Endothelial cell (in vitro differentiated cells): ENCODE measurements around the gene PPP1R26. TPM values are rescaled to one million over a fixed set of nuclear protein-coding genes. Genes with fewer than 3 reads are reported as not detected.
"Not testable (repeated sequence)": the region's sequence is repeated elsewhere in the genome, so short reads cannot be mapped to it uniquely, and the experiment has no call there.

ENCODE experiments used
- DNase-seq: peaks from one replicate; pipeline ENCODE4 v3.0.0; 2021; ENCODE audit warnings: low spot score
- H3K27ac Mint-ChIP-seq: one replicate; pipeline ENCODE4 v1.8.0; 2021; ENCODE audit warnings: mixed read lengths, inconsistent platforms; ENCODE audit not compliant: unreplicated experiment
- H3K27me3 Mint-ChIP-seq: one replicate; pipeline ENCODE4 v1.8.0; 2021; ENCODE audit warnings: mild to moderate bottlenecking, moderate library complexity, mixed read lengths, inconsistent platforms; ENCODE audit not compliant: unreplicated experiment
- H3K36me3 Mint-ChIP-seq: one replicate; pipeline ENCODE4 v1.8.0; 2021; ENCODE audit warnings: mild to moderate bottlenecking, low read depth, mixed read lengths, inconsistent platforms; ENCODE audit not compliant: unreplicated experiment
- H3K4me1 Mint-ChIP-seq: one replicate; pipeline ENCODE4 v1.8.0; 2021; ENCODE audit warnings: mild to moderate bottlenecking, mixed read lengths, inconsistent platforms; ENCODE audit not compliant: unreplicated experiment
- H3K4me3 Mint-ChIP-seq: one replicate; pipeline ENCODE4 v1.8.0; 2021; ENCODE audit warnings: mild to moderate bottlenecking, mixed read lengths, inconsistent platforms; ENCODE audit not compliant: unreplicated experiment
- H3K9me3 Mint-ChIP-seq: one replicate; pipeline ENCODE4 v1.8.0; 2021; ENCODE audit warnings: mixed read lengths, inconsistent platforms; ENCODE audit not compliant: unreplicated experiment
- long read RNA-seq: library from polyadenylated mRNA; unstranded; transcript quantifications from one replicate; pipeline ENCODE4 v2.0.0, GENCODE V29; 2020; ENCODE audit not compliant: unreplicated experiment
- total RNA-seq: library from RNA; stranded (reverse); fragmentation: NEBNext Ultra II Directional; extraction: Animal tissue kit (Norgen Biotek cat#: 25700); gene quantifications from one replicate; pipeline ENCODE4 v1.2.1, GENCODE V29; 2021; ENCODE audit not compliant: unreplicated experiment
- TF ChIP-seq, protein P1 (sequence below): fragments of 200-600 bp; sonication (generic); IDR thresholded peaks from one replicate; pipeline ENCODE4 v1.5.0; 2021; ENCODE audit warnings: antibody characterized with exemption; ENCODE audit not compliant: unreplicated experiment

PPP1R26 gene
- total RNA-seq = 21.5 TPM
- long read RNA-seq, full-length matches to known transcripts = 3 of 3 reads
- long read RNA-seq, partial matches to known transcripts = 0 of 3 reads
- long read RNA-seq, other reads (novel, unspliced or antisense) = 0 of 3 reads

DNA sequence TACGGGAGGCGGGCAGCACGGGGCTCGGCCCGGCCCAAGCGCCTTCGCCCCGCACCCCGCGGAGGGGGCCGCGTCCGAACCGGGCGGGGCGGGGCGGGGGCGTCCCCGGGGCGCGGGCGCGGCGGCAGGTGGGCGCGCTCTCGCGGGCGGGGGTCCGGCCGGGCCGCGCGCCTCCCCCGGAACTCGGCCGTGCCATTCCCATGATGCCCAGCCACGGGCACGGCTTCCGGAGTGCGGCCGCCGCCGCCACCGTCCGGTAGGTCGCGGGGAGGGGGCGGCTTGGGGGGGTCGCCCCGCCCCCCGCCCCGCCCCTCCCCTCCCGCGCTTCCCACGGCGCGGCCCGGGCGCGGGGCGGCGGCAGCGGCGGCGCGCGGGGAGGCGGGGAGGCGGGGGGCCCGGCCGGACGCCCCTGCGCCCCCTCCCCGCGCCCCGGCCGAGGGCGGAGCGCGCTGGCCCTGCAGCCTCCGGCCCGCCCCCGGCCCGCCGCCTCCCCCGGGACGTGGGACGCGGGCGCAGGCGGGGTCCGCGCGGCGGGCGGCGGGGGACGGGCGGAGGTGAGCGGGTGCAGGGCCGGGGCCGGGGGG, at the start of gene PPP1R26:
TSS of gene PPP1R26 (plus strand) at position 314 of the 584 bp plus-strand sequence. CDS start 4,729 bp downstream, outside the sequence.
- Mint-ChIP-seq H3K27me3 (peaks cover 8% of the 10 kb centered on the region), H3K36me3 (peaks cover 3% of the 10 kb centered on the region), H3K9me3 (no peaks in the 10 kb centered on the region), H3K4me1 (no peaks in the 10 kb centered on the region), H3K27ac (no peak within 1 kb of the TSS), H3K4me3 (peak within 1 kb of the TSS; percentile 90)
- TF ChIP-seq, protein P1, sequence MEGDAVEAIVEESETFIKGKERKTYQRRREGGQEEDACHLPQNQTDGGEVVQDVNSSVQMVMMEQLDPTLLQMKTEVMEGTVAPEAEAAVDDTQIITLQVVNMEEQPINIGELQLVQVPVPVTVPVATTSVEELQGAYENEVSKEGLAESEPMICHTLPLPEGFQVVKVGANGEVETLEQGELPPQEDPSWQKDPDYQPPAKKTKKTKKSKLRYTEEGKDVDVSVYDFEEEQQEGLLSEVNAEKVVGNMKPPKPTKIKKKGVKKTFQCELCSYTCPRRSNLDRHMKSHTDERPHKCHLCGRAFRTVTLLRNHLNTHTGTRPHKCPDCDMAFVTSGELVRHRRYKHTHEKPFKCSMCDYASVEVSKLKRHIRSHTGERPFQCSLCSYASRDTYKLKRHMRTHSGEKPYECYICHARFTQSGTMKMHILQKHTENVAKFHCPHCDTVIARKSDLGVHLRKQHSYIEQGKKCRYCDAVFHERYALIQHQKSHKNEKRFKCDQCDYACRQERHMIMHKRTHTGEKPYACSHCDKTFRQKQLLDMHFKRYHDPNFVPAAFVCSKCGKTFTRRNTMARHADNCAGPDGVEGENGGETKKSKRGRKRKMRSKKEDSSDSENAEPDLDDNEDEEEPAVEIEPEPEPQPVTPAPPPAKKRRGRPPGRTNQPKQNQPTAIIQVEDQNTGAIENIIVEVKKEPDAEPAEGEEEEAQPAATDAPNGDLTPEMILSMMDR = no peak
- DNase-seq = no peak

DNA sequence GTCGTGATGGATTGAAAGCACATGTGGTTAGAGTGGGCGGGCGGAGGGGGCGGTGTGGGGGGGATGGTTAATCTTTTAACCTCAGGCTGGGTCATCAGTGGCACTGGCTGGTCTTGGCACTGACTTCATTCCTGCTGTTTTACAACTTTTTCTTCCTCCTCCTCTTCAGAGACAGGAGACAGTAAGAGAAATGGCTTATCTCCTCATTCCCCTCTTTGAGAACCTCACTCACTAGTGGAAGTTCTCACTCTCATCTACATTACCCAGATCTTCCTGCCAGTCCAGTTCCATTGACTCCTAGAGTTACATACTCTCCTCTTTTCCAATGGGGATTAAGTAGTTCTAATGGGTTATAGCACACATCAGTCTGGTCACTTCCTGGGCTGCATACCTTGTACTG, 42.3 kb upstream of the PPP1R26 start:
- Mint-ChIP-seq H3K4me1 (peaks cover 5% of the 10 kb centered on the region), H3K9me3 (no peaks in the 10 kb centered on the region), H3K27me3 (peaks cover 2% of the 10 kb centered on the region), H3K4me3 (no peak overlapping the region), H3K36me3 (no peaks in the 10 kb centered on the region), H3K27ac (no peak overlapping the region)
- DNase-seq = no peak
- TF ChIP-seq, protein P1 = no peak

- not testable (repeated sequence) for H3K4me1 Mint-ChIP-seq, H3K4me3 Mint-ChIP-seq, H3K36me3 Mint-ChIP-seq, DNase-seq, H3K9me3 Mint-ChIP-seq, H3K27me3 Mint-ChIP-seq, H3K27ac Mint-ChIP-seq
Measured at GRCh38 chr9:135437696-135438095, 41.9 kb upstream of the PPP1R26 start.

DNA sequence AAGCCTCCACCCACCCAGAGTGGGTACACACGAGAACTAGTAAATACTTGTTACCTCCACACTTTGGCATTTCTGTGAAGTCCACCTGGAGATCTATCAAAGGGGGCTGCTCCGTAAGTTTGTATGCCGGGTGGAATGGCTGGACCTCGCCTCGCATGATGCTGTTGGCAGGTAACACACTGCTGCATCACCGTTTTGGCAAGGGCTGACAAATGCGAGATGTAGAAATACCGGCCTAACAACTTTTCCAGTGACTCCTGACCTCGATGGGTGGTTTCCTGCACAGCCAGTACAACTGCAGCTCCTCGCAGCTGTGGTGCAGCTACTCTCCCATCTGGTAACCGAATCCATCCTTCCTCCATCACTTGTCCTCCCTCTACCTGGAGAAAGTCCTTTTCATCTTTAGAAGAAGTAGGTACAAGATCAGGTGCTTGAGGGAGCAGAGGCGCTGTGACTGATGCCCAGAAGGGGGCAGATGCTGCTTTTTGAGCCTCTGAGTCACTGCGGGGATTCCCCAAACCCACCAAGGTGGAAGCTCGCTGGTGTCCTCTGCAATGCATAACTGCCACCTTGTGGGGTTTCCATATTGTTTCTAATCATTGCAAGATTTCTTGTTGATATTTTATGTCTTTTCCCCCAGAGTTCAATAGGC, 40.9 kb upstream of the PPP1R26 start:
- H3K27ac Mint-ChIP-seq, H3K27me3 Mint-ChIP-seq, H3K4me3 Mint-ChIP-seq, DNase-seq, H3K4me1 Mint-ChIP-seq, H3K36me3 Mint-ChIP-seq, H3K9me3 Mint-ChIP-seq: not testable (repeated sequence)

DNA sequence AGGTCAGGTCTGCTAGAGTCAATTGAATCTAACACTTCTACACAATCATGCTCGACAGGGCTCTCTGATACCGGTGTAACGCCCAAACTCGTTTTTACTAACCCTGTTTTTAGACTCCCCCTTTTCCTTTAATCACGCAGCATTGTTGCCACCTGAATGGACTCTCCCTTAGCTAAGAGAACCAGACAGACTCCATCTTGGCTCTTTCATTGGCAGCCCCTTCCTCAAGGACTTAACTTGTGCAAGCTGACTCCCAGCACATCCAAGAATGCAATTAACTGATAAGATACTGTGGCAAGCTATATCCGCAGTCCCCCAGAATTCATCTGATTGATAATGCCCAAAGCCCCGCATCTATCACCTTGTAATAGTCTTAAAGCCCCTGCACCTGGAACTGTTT, 40.1 kb upstream of the PPP1R26 start:
- H3K27ac Mint-ChIP-seq, H3K4me3 Mint-ChIP-seq, DNase-seq, H3K9me3 Mint-ChIP-seq, H3K4me1 Mint-ChIP-seq, H3K27me3 Mint-ChIP-seq, H3K36me3 Mint-ChIP-seq: not testable (repeated sequence)

GRCh38 chr9:135439916-135440315, 39.7 kb upstream of the PPP1R26 start:
- no peak overlapping the region for H3K4me3 Mint-ChIP-seq
- TF ChIP-seq, protein P1 = no peak
- no peaks in the 10 kb centered on the region for H3K9me3 Mint-ChIP-seq
- H3K27ac Mint-ChIP-seq = no peak overlapping the region
- no peak for DNase-seq
- H3K27me3 Mint-ChIP-seq = peaks cover 3% of the 10 kb centered on the region
- no peaks in the 10 kb centered on the region for H3K36me3 Mint-ChIP-seq
- H3K4me1 Mint-ChIP-seq = peaks cover 8% of the 10 kb centered on the region
